MM.1S (cell line): ENCODE results near the gene CREB5.
"Not testable (repeated sequence)": the region's sequence is repeated elsewhere in the genome, so short reads cannot be mapped to it uniquely, and the experiment has no call there.

ENCODE experiments used
- DNase-seq: peaks from one replicate; pipeline ENCODE4 v3.0.0-alpha.2; 2015
- H2AFZ ChIP-seq: fragments of 300-600 bp; sonication (generic); 2 replicates; pipeline ENCODE4 v1.6.0; 2016; ENCODE audit warnings: antibody characterized with exemption, low read length
- H3F3A ChIP-seq: fragments of 300-600 bp; sonication (generic); 2 replicates; pipeline ENCODE4 v1.6.1; 2016; ENCODE audit warnings: mild to moderate bottlenecking, antibody characterized with exemption, low read length, moderate library complexity, mixed read lengths; ENCODE audit not compliant: insufficient read depth
- H3K27ac ChIP-seq: fragments of 300-600 bp; sonication (generic); 2 replicates; pipeline ENCODE4 v1.5.1; 2016; ENCODE audit warnings: mild to moderate bottlenecking, low read length
- H3K27me3 ChIP-seq: fragments of 300-600 bp; sonication (generic); replicated peaks from 2 replicates; pipeline ENCODE4 v1.6.0; 2016; ENCODE audit warnings: low read length; ENCODE audit not compliant: insufficient read depth
- H3K36me3 ChIP-seq: fragments of 300-600 bp; sonication (generic); replicated peaks from 2 replicates; pipeline ENCODE4 v1.6.1; 2016; ENCODE audit warnings: mild to moderate bottlenecking, low read length, mixed read lengths; ENCODE audit not compliant: insufficient read depth
- H3K4me1 ChIP-seq: fragments of 300-600 bp; sonication (generic); 2 replicates; pipeline ENCODE4 v1.6.1; 2016; ENCODE audit warnings: low read length, mixed read lengths
- H3K4me2 ChIP-seq: fragments of 300-600 bp; sonication (generic); 2 replicates; pipeline ENCODE4 v1.6.0; 2016; ENCODE audit warnings: low read depth, low read length
- H3K4me3 ChIP-seq: fragments of 300-600 bp; sonication (generic); 2 replicates; pipeline ENCODE4 v1.5.1; 2016; ENCODE audit warnings: low read length, mixed read lengths
- H3K79me2 ChIP-seq: fragments of 300-600 bp; sonication (generic); 2 replicates; pipeline ENCODE4 v1.6.1; 2016; ENCODE audit warnings: mixed run types, low read length, mixed read lengths
- H3K9ac ChIP-seq: fragments of 300-600 bp; sonication (generic); 2 replicates; pipeline ENCODE4 v1.6.1; 2016; ENCODE audit warnings: low read length, mixed read lengths
- H3K9me2 ChIP-seq: fragments of 300-600 bp; sonication (generic); replicated peaks from 2 replicates; pipeline ENCODE4 v1.6.1; 2016; ENCODE audit warnings: mild to moderate bottlenecking, low read length, mixed read lengths; ENCODE audit not compliant: insufficient read depth
- H3K9me3 ChIP-seq: fragments of 300-600 bp; sonication (generic); replicated peaks from 2 replicates; pipeline ENCODE4 v1.6.1; 2016; ENCODE audit warnings: mild to moderate bottlenecking, low read length, mixed read lengths; ENCODE audit not compliant: insufficient read depth
- H4K20me1 ChIP-seq: fragments of 300-600 bp; sonication (generic); 2 replicates; pipeline ENCODE4 v1.6.1; 2016; ENCODE audit warnings: mild to moderate bottlenecking, low read length, moderate library complexity, mixed read lengths; ENCODE audit not compliant: insufficient read depth
- CTCF ChIP-seq: fragments of 300-600 bp; sonication (generic); IDR thresholded peaks from 2 replicates; pipeline ENCODE4 v1.5.1; 2016; ENCODE audit warnings: antibody characterized with exemption, low read length, mixed read lengths
- EZH2 ChIP-seq: fragments of 300-600 bp; sonication (generic); optimal IDR thresholded peaks from 2 replicates; pipeline ENCODE3; 2017; ENCODE audit warnings: low read depth, mild to moderate bottlenecking, antibody characterized with exemption, low read length, mixed read lengths
- EZH2phosphoT487 ChIP-seq: fragments of 300-600 bp; sonication (generic); IDR thresholded peaks from 2 replicates; pipeline ENCODE4 v1.6.1; 2018; ENCODE audit warnings: antibody characterized with exemption, low read length

The CREB5 gene

GRCh38 chr7:28400838-28401360 lies 11.4 kb upstream of the CREB5 start:
- Histone ChIP-seq H4K20me1 (no peaks in the 10 kb centered on the region), H3K27ac (no peak overlapping the region), H3K9me3 (no peaks in the 10 kb centered on the region), H3K79me2 (no peaks in the 10 kb centered on the region), H3K9me2 (no peaks in the 10 kb centered on the region), H3K36me3 (no peaks in the 10 kb centered on the region), H3F3A (no peaks in the 10 kb centered on the region), H3K9ac (no peak overlapping the region), H3K4me1 (no peaks in the 10 kb centered on the region), H3K27me3 (no peaks in the 10 kb centered on the region), H3K4me3 (no peak overlapping the region), H2AFZ (no peak overlapping the region), H3K4me2 (no peak overlapping the region)
- no peak for TF ChIP-seq EZH2phosphoT487
- no peak for TF ChIP-seq CTCF
- no peak for TF ChIP-seq EZH2
- no peak for DNase-seq

- not testable (repeated sequence) for H3K27me3 ChIP-seq, H3K9ac ChIP-seq, H4K20me1 ChIP-seq, H3K27ac ChIP-seq, H2AFZ ChIP-seq, DNase-seq, H3K4me3 ChIP-seq, H3K36me3 ChIP-seq, H3F3A ChIP-seq, H3K9me2 ChIP-seq, H3K4me1 ChIP-seq, H3K9me3 ChIP-seq, H3K79me2 ChIP-seq, H3K4me2 ChIP-seq
Observed at GRCh38 chr7:28401567-28401966, 10.8 kb upstream of the CREB5 start.

GRCh38 chr7:28405662-28406061 lies 6.7 kb upstream of the CREB5 start:
- Histone ChIP-seq H2AFZ (no peak overlapping the region), H3K9me3 (no peaks in the 10 kb centered on the region), H3K4me1 (0 out of 2 replicates have a peak, but pooled peaks cover 2% of the 10 kb centered on the region), H3K27me3 (peaks cover 18% of the 10 kb centered on the region), H3K4me2 (no peak overlapping the region), H3K4me3 (no peak overlapping the region), H3K36me3 (no peaks in the 10 kb centered on the region), H3K9ac (no peak overlapping the region), H4K20me1 (no peaks in the 10 kb centered on the region), H3K9me2 (no peaks in the 10 kb centered on the region), H3K79me2 (no peaks in the 10 kb centered on the region), H3K27ac (no peak overlapping the region), H3F3A (no peaks in the 10 kb centered on the region; the same call in 1 of the 2 replicates)
- TF ChIP-seq EZH2 (no peak), EZH2phosphoT487 (no peak), CTCF (no peak)
- DNase-seq, result no peak

- Histone ChIP-seq H3K36me3 (no peaks in the 10 kb centered on the region), H3K27me3 (peaks cover 23% of the 10 kb centered on the region), H3K9me3 (no peaks in the 10 kb centered on the region), H3K27ac (no peak overlapping the region), H3K4me2 (no peak overlapping the region), H2AFZ (no peak overlapping the region), H4K20me1 (no peaks in the 10 kb centered on the region), H3K9me2 (no peaks in the 10 kb centered on the region), H3K4me3 (no peak overlapping the region), H3K4me1 (0 out of 2 replicates have a peak, but pooled peaks cover 3% of the 10 kb centered on the region), H3F3A (no peaks in the 10 kb centered on the region; the same call in 1 of the 2 replicates), H3K9ac (no peak overlapping the region), H3K79me2 (no peaks in the 10 kb centered on the region)
- TF ChIP-seq EZH2phosphoT487, result no peak
- TF ChIP-seq EZH2, result no peak
- no peak for TF ChIP-seq CTCF
- no peak for DNase-seq
Observed at GRCh38 chr7:28406192-28406591, 6.1 kb upstream of the CREB5 start.
